Measurements from ENCODE around the gene MYPOP. TPM values are rescaled to one million over a fixed set of nuclear protein-coding genes. Genes with fewer than 3 reads are reported as not detected.

MYPOP gene
- 1.6 and 2.4 TPM in 2 replicates for total RNA-seq

GRCh38 chr19:45901912-45902650, at the start of gene MYPOP:
TSS of gene MYPOP (minus strand) at chr19:45902613. CDS start at chr19:45901773, 840 bp downstream.

GRCh38 chr19:45913874-45914830, 11.7 kb upstream of the MYPOP start, which contains the start of gene NANOS2:
TSS of gene NANOS2 (minus strand) at chr19:45914778. CDS start at chr19:45914693, 85 bp downstream.

GRCh38 chr19:45885556-45886426, 16.6 kb downstream of the MYPOP start, which contains the start of gene IRF2BP1:
TSS of gene IRF2BP1 (minus strand) at chr19:45886141. CDS start at chr19:45885774, 367 bp downstream.

GRCh38 chr19:45863840-45864628, 38.4 kb downstream of the MYPOP start, which contains the start of gene FOXA3:
TSS of gene FOXA3 (plus strand) at chr19:45864326. CDS start at chr19:45864457, 131 bp downstream.

GRCh38 chr19:45862564-45863334, 39.7 kb downstream of the MYPOP start, which contains the start of gene SYMPK:
TSS of gene SYMPK (minus strand) at chr19:45863147. CDS start at chr19:45854495, 8,652 bp downstream.

Other genes with a start within 250 kb of the MYPOP start
- gene GIPR, start 234.4 kb downstream of the MYPOP start, total RNA-seq: 0.49 TPM in 1 of 2 replicates, not detected in the other
- 116 and 182 TPM in 2 replicates for gene SNRPD2, start 210.7 kb downstream of the MYPOP start, total RNA-seq
- gene QPCTL, start 209.9 kb downstream of the MYPOP start, total RNA-seq: 21.7 and 23.0 TPM in 2 replicates
- 8.8 and 9.7 TPM in 2 replicates for gene FBXO46, start 171.7 kb downstream of the MYPOP start, total RNA-seq
- gene MEIOSIN, start 169.2 kb downstream of the MYPOP start, total RNA-seq: not detected in 2 replicates
- 15.3 and 17.2 TPM in 2 replicates for gene SIX5, start 133.4 kb downstream of the MYPOP start, total RNA-seq
- 115 and 129 TPM in 2 replicates for gene DMPK, start 120.1 kb downstream of the MYPOP start, total RNA-seq
- gene DMWD, start 109.8 kb downstream of the MYPOP start, total RNA-seq: 67.4 and 90.9 TPM in 2 replicates
- 0.16 and 0.24 TPM in 2 replicates for gene RSPH6A, start 87.3 kb downstream of the MYPOP start, total RNA-seq
- gene SYMPK, start 39.5 kb downstream of the MYPOP start, total RNA-seq: 42.0 and 44.0 TPM in 2 replicates
- gene FOXA3, start 38.3 kb downstream of the MYPOP start, total RNA-seq: not detected in 2 replicates
- 41.0 and 44.3 TPM in 2 replicates for gene IRF2BP1, start 16.5 kb downstream of the MYPOP start, total RNA-seq
- not detected in 2 replicates for gene NANOS2, start 12.2 kb upstream of the MYPOP start, total RNA-seq
- gene NOVA2, start 71.3 kb upstream of the MYPOP start, total RNA-seq: not detected in 2 replicates
- gene CCDC61, start 92.9 kb upstream of the MYPOP start, total RNA-seq: 4.2 and 10.1 TPM in 2 replicates
- not detected in 2 replicates for gene PGLYRP1, start 120.4 kb upstream of the MYPOP start, total RNA-seq
- under 0.01 TPM in 1 of 2 replicates, not detected in the other for gene IGFL4, start 138.4 kb upstream of the MYPOP start, total RNA-seq
- gene IGFL3, start 222.1 kb upstream of the MYPOP start, total RNA-seq: 0.49 and 1.2 TPM in 2 replicates
- gene IGFL2, start 245.6 kb upstream of the MYPOP start, total RNA-seq: not detected in 2 replicates

All from hair follicle dermal papilla cell (primary cell).